NCI-H1048 (cell line): ENCODE data around the gene LRIT1.

ENCODE experiments used
- DNase-seq: peaks from one replicate; lab custom pipeline; 2025; lab: John Stamatoyannopoulos, UW

Gene LRIT1

GRCh38 chr10:84214046-84214572, 27.2 kb downstream of the LRIT1 start:
- no peak for DNase-seq

GRCh38 chr10:84213076-84213475, 28.3 kb downstream of the LRIT1 start:
- DNase-seq, result no peak

DNA sequence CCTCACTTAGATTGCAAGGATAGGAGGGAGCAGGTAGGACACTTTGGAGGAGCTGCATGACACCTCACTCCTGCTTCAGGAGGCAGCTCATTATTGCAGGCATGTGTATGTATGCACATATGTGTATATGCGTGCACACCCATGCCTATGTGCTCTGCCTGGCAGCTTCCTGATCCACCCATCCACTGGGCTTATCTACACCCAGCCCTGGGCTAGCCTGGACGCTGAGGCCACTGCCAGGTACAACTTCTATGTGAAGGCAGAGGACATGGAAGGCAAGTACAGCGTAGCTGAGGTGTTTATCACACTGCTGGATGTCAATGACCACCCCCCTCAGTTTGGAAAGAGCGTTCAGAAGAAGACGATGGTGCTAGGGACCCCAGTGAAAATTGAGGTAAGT, 29.3 kb downstream of the LRIT1 start:
- no peak for DNase-seq

- no peak for DNase-seq
These were observed 29.8 kb downstream of the LRIT1 start for GRCh38 chr10:84211566-84211965.

GRCh38 chr10:84208023-84208422, 33.3 kb downstream of the LRIT1 start:
- no peak for DNase-seq

DNA sequence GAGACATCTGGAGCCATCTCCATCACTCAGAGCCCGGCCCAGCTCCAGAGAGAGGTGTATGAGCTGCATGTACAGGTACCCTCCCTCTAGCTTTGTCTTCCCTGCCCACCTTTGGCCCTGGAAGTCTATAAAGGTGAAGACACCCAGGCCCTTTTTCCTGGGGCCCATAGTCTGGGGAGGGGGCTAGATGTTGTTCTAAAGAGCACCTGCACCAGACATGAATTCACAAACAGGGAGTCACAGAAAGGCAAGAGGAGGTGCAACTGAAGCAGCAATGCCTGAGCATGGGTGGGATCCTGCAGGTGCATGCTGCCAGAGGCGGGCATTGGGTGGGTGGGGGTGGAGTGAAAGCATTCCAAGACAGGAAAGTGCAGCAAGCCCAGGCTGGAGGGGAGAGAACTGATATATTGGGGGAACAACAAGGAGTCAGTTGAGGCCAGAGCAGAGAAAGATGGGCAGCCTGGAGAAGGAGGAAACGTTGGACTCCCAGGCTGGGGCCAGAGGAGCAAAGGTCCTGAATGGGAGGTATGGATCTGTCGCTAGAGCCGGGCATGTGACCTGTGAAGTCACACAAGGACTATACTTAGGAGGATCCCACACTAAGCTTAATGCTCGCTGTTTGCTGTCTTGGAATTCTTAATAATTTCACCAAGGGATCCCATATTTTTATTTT, 35.4 kb downstream of the LRIT1 start:
- DNase-seq, result no peak

- no peak for DNase-seq
These were observed 36.1 kb downstream of the LRIT1 start for GRCh38 chr10:84205049-84205852.

DNA sequence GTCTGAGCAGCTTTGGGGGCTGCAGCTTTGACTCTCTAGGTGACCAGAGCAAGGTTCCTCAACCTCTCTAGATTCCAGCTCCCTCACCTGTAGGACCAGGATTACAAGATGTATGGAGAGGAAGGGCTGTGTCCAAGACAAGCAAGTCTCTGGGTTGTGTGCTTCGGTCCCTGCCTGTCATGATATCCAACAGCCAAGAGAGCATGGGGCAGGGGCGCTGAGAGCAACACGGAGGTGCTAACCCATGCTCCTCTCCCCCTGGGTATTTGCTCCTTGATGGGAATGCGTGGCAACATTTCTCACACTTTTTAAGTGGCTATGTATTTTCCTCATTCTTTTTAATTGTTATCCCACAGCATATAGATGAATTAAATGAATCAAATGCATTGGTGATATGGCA, 36.7 kb downstream of the LRIT1 start:
- no peak for DNase-seq

- no peak for DNase-seq
These were observed 37.2 kb downstream of the LRIT1 start for GRCh38 chr10:84204122-84204521.

- DNase-seq, result no peak
These were observed 39.0 kb downstream of the LRIT1 start for GRCh38 chr10:84202349-84202748.

DNA sequence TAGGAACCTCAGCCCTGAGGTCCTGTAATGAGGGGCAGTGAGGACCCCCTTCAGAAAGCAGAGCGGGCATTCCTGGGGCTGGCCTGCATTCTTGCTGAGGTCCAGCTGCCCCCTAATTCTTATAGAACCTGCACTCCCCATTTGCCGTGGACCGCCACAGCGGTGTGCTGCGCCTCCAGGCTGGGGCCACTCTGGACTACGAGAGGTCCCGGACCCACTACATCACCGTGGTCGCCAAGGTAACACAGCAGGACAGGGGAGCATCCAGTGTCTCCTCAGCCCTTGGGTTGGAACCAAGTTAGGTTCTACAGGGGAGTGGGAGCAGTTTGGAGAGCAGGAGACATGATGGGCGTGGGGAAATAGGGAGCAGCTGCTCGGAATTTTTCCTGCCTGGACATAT, 39.7 kb downstream of the LRIT1 start:
- DNase-seq, result no peak

- no peak for DNase-seq
These were observed 40.1 kb downstream of the LRIT1 start for GRCh38 chr10:84201244-84201606.

GRCh38 chr10:84200537-84201243, 40.7 kb downstream of the LRIT1 start:
- no peak for DNase-seq

- DNase-seq, result no peak
These were observed 43.0 kb downstream of the LRIT1 start for GRCh38 chr10:84198206-84198915.

GRCh38 chr10:84197643-84198042, 43.7 kb downstream of the LRIT1 start:
- DNase-seq, result no peak

DNA sequence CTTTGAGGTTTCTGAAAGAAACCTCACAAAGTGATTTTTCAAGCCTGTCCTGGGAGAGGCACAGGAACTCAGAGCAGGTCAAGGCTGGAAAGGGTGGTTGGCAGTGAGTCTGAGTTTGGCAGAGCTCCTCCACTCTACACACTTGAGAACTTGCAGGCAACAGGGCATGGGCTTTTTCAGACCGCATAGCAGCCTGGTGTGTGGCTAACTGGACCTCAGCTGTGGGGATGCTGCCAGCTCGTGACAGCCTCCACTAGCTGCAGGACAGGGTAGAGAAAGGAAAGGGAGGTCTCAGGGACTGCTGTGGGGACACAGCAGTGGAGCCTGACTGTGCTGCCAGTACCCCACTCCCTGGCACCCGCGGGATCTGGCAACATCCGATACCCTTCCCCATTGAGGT, 44.4 kb downstream of the LRIT1 start:
- no peak for DNase-seq

DNA sequence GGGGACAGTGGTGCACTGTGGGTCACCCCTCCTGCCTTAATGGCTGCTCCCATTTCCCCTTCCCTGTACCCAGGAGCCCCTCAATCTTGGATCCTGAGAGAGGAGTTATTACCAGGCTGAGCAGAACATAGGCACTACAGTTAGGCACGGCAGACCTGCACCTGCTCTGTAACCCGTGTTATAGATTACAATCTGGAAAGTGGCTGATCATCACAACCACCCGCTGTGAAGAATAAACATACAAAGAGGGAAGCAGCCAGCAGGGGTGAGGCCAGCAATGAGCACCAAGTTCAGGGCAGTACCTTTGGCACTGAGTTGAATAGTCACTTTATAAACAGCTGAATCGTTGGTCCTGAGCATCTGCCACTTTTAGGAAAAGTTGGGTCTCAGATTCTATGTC, 45.3 kb downstream of the LRIT1 start:
- DNase-seq, result no peak

- no peak for DNase-seq
These were observed 46.1 kb downstream of the LRIT1 start for GRCh38 chr10:84195044-84195830.

- DNase-seq, result no peak
These were observed 46.8 kb downstream of the LRIT1 start, which contains the start of gene CDHR1 for GRCh38 chr10:84194424-84195043. Gene CDHR1 (plus strand): TSS chr10:84194537. CDS start chr10:84194761, 224 bp downstream.

DNA sequence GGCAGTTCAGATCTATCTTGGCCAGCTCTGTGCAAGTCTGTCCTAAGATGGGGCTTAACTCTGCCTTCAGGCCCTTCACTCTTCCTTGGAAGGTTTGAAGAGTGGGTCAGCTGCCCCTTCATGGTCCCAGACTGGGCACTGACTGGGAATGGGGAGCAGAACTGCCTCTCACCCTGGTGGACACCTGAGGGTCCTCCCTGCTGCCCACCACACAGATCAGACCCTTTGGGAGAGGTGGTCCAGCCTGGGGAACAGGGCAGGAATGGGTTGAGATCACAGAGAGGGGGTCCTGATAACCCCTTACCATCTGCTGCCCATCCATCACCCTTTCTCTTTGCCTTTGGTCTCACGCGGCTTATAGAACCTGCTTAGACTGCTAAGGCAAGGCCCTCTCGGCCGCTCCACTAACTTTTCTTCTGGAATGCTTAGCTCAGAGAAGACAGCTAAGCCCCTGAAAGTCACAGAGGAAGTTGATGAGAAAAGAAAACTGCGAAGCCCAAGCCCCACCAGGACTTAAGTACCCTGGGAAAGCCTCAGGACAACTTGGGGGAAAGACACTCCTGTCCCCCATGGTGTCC, 47.4 kb downstream of the LRIT1 start:
- no peak for DNase-seq
